ENCODE results near the gene SCNN1B. TPM values are rescaled to one million over a fixed set of nuclear protein-coding genes. Genes with fewer than 3 reads are reported as not detected.

Gene SCNN1B
- total RNA-seq, 1 donor from 2014 or later, result 16.1 TPM

GRCh38 chr16:23410176-23410575 lies 108.1 kb downstream of the SCNN1B start:
- no peak for DNase-seq (ENCODE audit: low spot score in 2 of 2)
- intact Hi-C loops (cut with DNase I), result no loop called here

GRCh38 chr16:23414731-23415130 lies 112.6 kb downstream of the SCNN1B start:
- TF ChIP-seq CTCF (IDR thresholded peaks at IDR 0.05), result no peak
- DNase-seq (ENCODE audit: low spot score in 2 of 2), result no peak
- Histone ChIP-seq H3K27ac (no peak overlapping the region), H3K4me3 (no peak overlapping the region), H3K9me3 (no peaks in the 10 kb centered on the region), H3K27me3 (no peaks in the 10 kb centered on the region), H3K4me1 (no peaks in the 10 kb centered on the region), H3K36me3 (peaks cover 60 to 87% of the 10 kb centered on the region in 2 donors)
- intact Hi-C loops (cut with DNase I), result no loop called here

More at GRCh38 chr16:23410176-23410575, 108.1 kb downstream of the SCNN1B start:
- Histone ChIP-seq H3K4me1 (no peaks in the 10 kb centered on the region), H3K27ac (no peak overlapping the region), H3K27me3 (no peaks in the 10 kb centered on the region), H3K4me3 (no peak overlapping the region), H3K36me3 (peaks cover 67 to 82% of the 10 kb centered on the region in 2 donors), H3K9me3 (no peaks in the 10 kb centered on the region)
- no peak for TF ChIP-seq CTCF (IDR thresholded peaks at IDR 0.05)

- no peaks in the 10 kb centered on the region for H3K27me3 ChIP-seq
- H3K4me3 ChIP-seq, result no peak overlapping the region
- no peaks in the 10 kb centered on the region for H3K4me1 ChIP-seq
- intact Hi-C loops (cut with DNase I), result no loop called here
- H3K27ac ChIP-seq, result no peak overlapping the region
- H3K9me3 ChIP-seq, result no peaks in the 10 kb centered on the region
- peaks cover 51 to 70% of the 10 kb centered on the region in 2 donors for H3K36me3 ChIP-seq
- DNase-seq (ENCODE audit: low spot score in 2 of 2), result no peak
- TF ChIP-seq CTCF (IDR thresholded peaks at IDR 0.05), result no peak
These were observed 114.7 kb downstream of the SCNN1B start for GRCh38 chr16:23416816-23417215.

GRCh38 chr16:23420011-23420410 lies 117.9 kb downstream of the SCNN1B start:
- intact Hi-C loops (cut with DNase I), result loop anchor here (10.0 kb wide), 1 partner anchor 175 kb away; no protein-coding TSS in a partner anchor
- H3K36me3 ChIP-seq, result peaks cover 22 to 38% of the 10 kb centered on the region in 2 donors
- no peaks in the 10 kb centered on the region for H3K9me3 ChIP-seq

GRCh38 chr16:23423496-23424049 lies 121.5 kb downstream of the SCNN1B start:
- Histone ChIP-seq H3K27me3 (no peaks in the 10 kb centered on the region), H3K27ac (peak overlapping the region; percentile 84 to 85), H3K36me3 (peaks cover 0 to 8% of the 10 kb centered on the region in 2 donors), H3K4me1 (peaks cover 0 to 16% of the 10 kb centered on the region in 2 donors), H3K4me3 (no peak overlapping the region), H3K9me3 (no peaks in the 10 kb centered on the region)
- intact Hi-C loops (cut with DNase I), result loop anchor here (10.0 kb wide), 1 partner anchor 179 kb away; no protein-coding TSS in a partner anchor
- no peak for TF ChIP-seq CTCF (IDR thresholded peaks at IDR 0.05)
- DNase-seq (ENCODE audit: low spot score in 2 of 2), result peak; percentile 38 to 92

More at GRCh38 chr16:23420011-23420410, 117.9 kb downstream of the SCNN1B start:
- H3K27me3 ChIP-seq, result no peaks in the 10 kb centered on the region
- H3K4me1 ChIP-seq, result peaks cover 0 to 16% of the 10 kb centered on the region in 2 donors
- no peak overlapping the region for H3K4me3 ChIP-seq
- no peak for DNase-seq (ENCODE audit: low spot score in 2 of 2)
- no peak overlapping the region for H3K27ac ChIP-seq
- TF ChIP-seq CTCF (IDR thresholded peaks at IDR 0.05), result no peak
